Neutrophil (primary cell): Measurements from ENCODE around the gene TMEM62.

Experiments
- H3K27ac ChIP-seq: fragments of 200-600 bp; sonication (generic); 2 replicates; pipeline ENCODE4 v1.5.1; 2016; ENCODE audit warnings: mild to moderate bottlenecking, moderate library complexity
- H3K27me3 ChIP-seq: fragments of 200-600 bp; sonication (generic); 2 replicates; pipeline ENCODE4 v1.6.0; 2016; ENCODE audit warnings: mild to moderate bottlenecking
- H3K36me3 ChIP-seq: fragments of 200-600 bp; sonication (generic); 2 replicates; pipeline ENCODE4 v1.5.1; 2017
- H3K4me1 ChIP-seq, 2 experiments: fragments of 200-600 bp in 1 of 2; sonication (generic) in 1 of 2; 1 replicate in 1 of 2; 2 replicates in 1 of 2; pipeline versions ENCODE4 v1.5.1 to v1.6.1; 2013 to 2016; ENCODE audit warnings: low read depth in 1 of 2, low read length in 1 of 2, mild to moderate bottlenecking in 1 of 2, moderate library complexity in 1 of 2; ENCODE audit not compliant: control insufficient read depth in 1 of 2, insufficient read depth in 1 of 2
- H3K4me3 ChIP-seq, 2 experiments: fragments of 200-600 bp in 1 of 2; sonication (generic) in 1 of 2; 1 replicate in 1 of 2; 2 replicates in 1 of 2; pipeline ENCODE4 v1.5.1; 2013 to 2016; ENCODE audit warnings: low read depth in 1 of 2, low read length in 1 of 2, mild to moderate bottlenecking in 1 of 2, moderate library complexity in 1 of 2
- H3K9me3 ChIP-seq: fragments of 200-600 bp; sonication (generic); 2 replicates; pipeline ENCODE4 v1.5.1; 2016
- CTCF ChIP-seq: fragments of 200-600 bp; sonication (generic); IDR thresholded peaks from 2 replicates; pipeline ENCODE4 v1.5.1; 2016; ENCODE audit warnings: antibody characterized with exemption

The TMEM62 gene

DNA sequence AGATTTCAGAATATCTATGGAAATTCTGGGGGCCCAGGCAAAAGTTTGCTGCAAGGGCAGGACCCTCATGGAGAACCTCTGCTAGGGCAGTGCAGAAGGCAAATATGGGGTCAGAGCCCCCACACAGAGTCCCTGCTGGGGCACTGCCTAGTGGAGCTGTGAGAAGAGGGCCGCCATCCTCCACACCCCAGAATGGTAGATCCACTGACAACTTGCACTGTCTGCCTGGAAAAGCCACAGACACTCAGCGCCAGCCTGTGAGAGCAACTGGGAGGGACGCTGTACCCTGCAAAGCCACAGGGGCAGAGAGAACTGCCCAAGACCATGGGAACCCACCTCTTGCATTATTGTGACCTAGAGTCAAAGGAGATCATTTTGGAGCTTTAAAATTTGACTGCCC is 65.6 kb downstream of the TMEM62 start:
- H3K9me3 ChIP-seq: no peaks in the 10 kb centered on the region
- no peaks in the 10 kb centered on the region for H3K27me3 ChIP-seq
- no peak overlapping the region for H3K4me3 ChIP-seq
- H3K4me1 ChIP-seq: no peaks in the 10 kb centered on the region
- H3K36me3 ChIP-seq: peaks cover 55% of the 10 kb centered on the region
- TF ChIP-seq CTCF: no peak
- H3K27ac ChIP-seq: no peak overlapping the region

- Histone ChIP-seq H3K36me3 (peaks cover 44% of the 10 kb centered on the region), H3K9me3 (no peaks in the 10 kb centered on the region), H3K4me3 (no peak overlapping the region), H3K4me1 (no peaks in the 10 kb centered on the region), H3K27ac (no peak overlapping the region), H3K27me3 (no peaks in the 10 kb centered on the region)
- TF ChIP-seq CTCF: no peak
These were observed 66.6 kb downstream of the TMEM62 start for GRCh38 chr15:43199945-43200488.

- H3K27ac ChIP-seq: no peak overlapping the region
- no peak for TF ChIP-seq CTCF
- H3K27me3 ChIP-seq: peaks cover 27% of the 10 kb centered on the region
- no peaks in the 10 kb centered on the region for H3K4me1 ChIP-seq
- peaks cover 2% of the 10 kb centered on the region for H3K36me3 ChIP-seq
- no peaks in the 10 kb centered on the region for H3K9me3 ChIP-seq
- H3K4me3 ChIP-seq: no peak overlapping the region
These were observed 70.9 kb downstream of the TMEM62 start for GRCh38 chr15:43204016-43204901.

DNA sequence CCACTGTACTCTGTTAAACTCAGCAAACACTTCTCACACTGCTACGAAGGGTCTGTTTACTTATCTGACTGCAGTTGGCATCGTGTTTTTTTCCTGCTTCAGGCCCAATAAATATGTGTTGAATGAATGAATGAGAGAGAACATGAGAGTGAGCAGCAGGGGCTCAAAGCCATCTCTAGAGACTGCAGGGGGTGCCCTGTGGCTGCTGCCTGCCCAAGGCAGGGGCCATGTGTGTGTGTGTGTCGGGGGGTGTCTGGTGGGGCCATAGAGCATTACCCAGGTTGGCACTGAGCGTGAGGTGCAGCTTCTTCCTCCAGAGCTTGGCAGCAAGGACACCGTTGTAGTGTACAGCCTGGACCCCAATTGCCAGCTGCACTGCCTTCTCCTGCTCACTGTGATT is 72.7 kb downstream of the TMEM62 start:
- no peak for TF ChIP-seq CTCF
- Histone ChIP-seq H3K27me3 (peaks cover 43% of the 10 kb centered on the region), H3K4me1 (no peaks in the 10 kb centered on the region), H3K4me3 (no peak overlapping the region), H3K27ac (no peak overlapping the region), H3K36me3 (no peaks in the 10 kb centered on the region), H3K9me3 (no peaks in the 10 kb centered on the region)

GRCh38 chr15:43207024-43207423 is 73.6 kb downstream of the TMEM62 start:
- Histone ChIP-seq H3K4me3 (no peak overlapping the region), H3K27ac (no peak overlapping the region), H3K36me3 (no peaks in the 10 kb centered on the region), H3K9me3 (no peaks in the 10 kb centered on the region), H3K4me1 (no peaks in the 10 kb centered on the region), H3K27me3 (peaks cover 43% of the 10 kb centered on the region)
- no peak for TF ChIP-seq CTCF
